MM.1S (cell line): Measurements from ENCODE around the gene RGS12.

Source experiments
- EZH2 ChIP-seq: fragments of 300-600 bp; sonication (generic); optimal IDR thresholded peaks from 2 replicates; pipeline ENCODE3; 2017; ENCODE audit warnings: low read depth, mild to moderate bottlenecking, antibody characterized with exemption, low read length, mixed read lengths
- EZH2phosphoT487 ChIP-seq: fragments of 300-600 bp; sonication (generic); IDR thresholded peaks from 2 replicates; pipeline ENCODE4 v1.6.1; 2018; ENCODE audit warnings: antibody characterized with exemption, low read length
- TF ChIP-seq, protein P1 (sequence below): fragments of 300-600 bp; sonication (generic); IDR thresholded peaks from 2 replicates; pipeline ENCODE4 v1.5.1; 2016; ENCODE audit warnings: antibody characterized with exemption, low read length, mixed read lengths

DNA sequence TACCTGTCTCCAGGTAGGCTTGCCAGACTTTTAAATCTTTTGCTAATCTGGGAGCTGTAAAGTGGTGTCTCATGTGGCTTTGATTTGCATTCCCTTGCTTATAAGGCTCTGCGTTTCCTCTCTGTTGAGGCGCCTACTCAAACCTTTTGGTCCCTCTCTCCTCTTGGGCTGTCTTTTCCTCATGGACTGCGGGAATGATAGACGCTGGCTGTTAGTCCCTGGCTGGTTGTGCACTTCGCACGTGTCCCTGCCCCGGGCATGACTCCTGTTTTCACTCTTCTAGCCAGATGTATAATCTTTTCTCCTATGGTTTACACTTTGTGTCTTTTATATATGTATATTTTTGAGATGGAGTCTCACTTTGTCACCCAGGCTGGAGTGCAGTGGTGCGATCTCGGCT, 39.7 kb downstream of the RGS12 start:
- TF ChIP-seq, protein P1, sequence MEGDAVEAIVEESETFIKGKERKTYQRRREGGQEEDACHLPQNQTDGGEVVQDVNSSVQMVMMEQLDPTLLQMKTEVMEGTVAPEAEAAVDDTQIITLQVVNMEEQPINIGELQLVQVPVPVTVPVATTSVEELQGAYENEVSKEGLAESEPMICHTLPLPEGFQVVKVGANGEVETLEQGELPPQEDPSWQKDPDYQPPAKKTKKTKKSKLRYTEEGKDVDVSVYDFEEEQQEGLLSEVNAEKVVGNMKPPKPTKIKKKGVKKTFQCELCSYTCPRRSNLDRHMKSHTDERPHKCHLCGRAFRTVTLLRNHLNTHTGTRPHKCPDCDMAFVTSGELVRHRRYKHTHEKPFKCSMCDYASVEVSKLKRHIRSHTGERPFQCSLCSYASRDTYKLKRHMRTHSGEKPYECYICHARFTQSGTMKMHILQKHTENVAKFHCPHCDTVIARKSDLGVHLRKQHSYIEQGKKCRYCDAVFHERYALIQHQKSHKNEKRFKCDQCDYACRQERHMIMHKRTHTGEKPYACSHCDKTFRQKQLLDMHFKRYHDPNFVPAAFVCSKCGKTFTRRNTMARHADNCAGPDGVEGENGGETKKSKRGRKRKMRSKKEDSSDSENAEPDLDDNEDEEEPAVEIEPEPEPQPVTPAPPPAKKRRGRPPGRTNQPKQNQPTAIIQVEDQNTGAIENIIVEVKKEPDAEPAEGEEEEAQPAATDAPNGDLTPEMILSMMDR: no peak
- TF ChIP-seq EZH2 (no peak), EZH2phosphoT487 (no peak)
